Left lung (tissue), 10 donors: Measurements from ENCODE around the gene LILRB2. TPM values are rescaled to one million over a fixed set of nuclear protein-coding genes. Genes with fewer than 3 reads are reported as not detected.
"Not testable (repeated sequence)": the region's sequence is repeated elsewhere in the genome, so short reads cannot be mapped to it uniquely, and the experiment has no call there.

ENCODE experiments used
- ATAC-seq: fragments of 200-7000 bp; cut with Tn5 transposase; one replicate; pipeline ENCODE4 v1.9.1; 2020; ENCODE audit warnings: moderate library complexity
- DNase-seq, 4 donors: peaks; one replicate each; pipeline ENCODE4 v3.0.0-alpha.2; 2013 to 2020
- H3K27ac ChIP-seq, 2 donors: fragments of 200-600 bp; sonication (generic) in 1 of 2; one replicate each; pipeline versions ENCODE4 v1.5.0 to v1.8.0; 2020 to 2021
- H3K27me3 ChIP-seq, 2 donors: fragments of 200-600 bp; sonication (generic) in 1 of 2; one replicate each; pipeline versions ENCODE4 v1.5.0 to v1.8.0; 2020 to 2021
- H3K36me3 ChIP-seq, 2 donors: fragments of 200-600 bp; sonication (generic) in 1 of 2; one replicate each; pipeline versions ENCODE4 v1.5.0 to v1.8.0; 2020 to 2021
- H3K4me1 ChIP-seq, 2 donors: fragments of 200-600 bp; one replicate each; pipeline ENCODE4 v1.8.0; 2021
- H3K4me3 ChIP-seq, 2 donors: fragments of 200-600 bp; sonication (generic) in 1 of 2; one replicate each; pipeline versions ENCODE4 v1.5.0 to v1.8.0; 2020 to 2021; ENCODE audit warnings: mild to moderate bottlenecking in 1 of 2
- H3K9me3 ChIP-seq, 2 donors: fragments of 200-600 bp; sonication (generic) in 1 of 2; one replicate each; pipeline versions ENCODE4 v1.5.0 to v1.8.0; 2020 to 2021
- intact Hi-C, 2 donors: fragments of 100-400 bp; cut with DNase I; formaldehyde crosslinking; loops; one replicate each; pipeline versions ENCODE4 v1.11.2 to v1.14.2; 2022
- polyA plus RNA-seq, 6 donors: library from polyadenylated mRNA; unstranded; fragments of 120-200 nt; gene quantifications; one replicate each; pipeline ENCODE4 v1.2.1, GENCODE V29; 2013; ENCODE audit not compliant: insufficient read length in 6 of 6
- total RNA-seq, 2 donors: library from RNA; stranded (reverse); fragmentation: NEBNext Ultra II Directional; extraction: Animal tissue kit (Norgen Biotek cat#: 25700); gene quantifications; one replicate each; pipeline ENCODE4 v1.2.1, GENCODE V29; 2021
- TF ChIP-seq, protein P1 (sequence below), 2 donors: fragments of 200-600 bp; sonication (generic) in 1 of 2; IDR thresholded peaks; one replicate each; pipeline versions ENCODE4 v1.5.0 to v1.8.0; 2021; ENCODE audit warnings: antibody characterized with exemption in 2 of 2
- donor health status: DM: no; HTN: yes; CAD: no.
- donor health status: DM: no; HTN: no; CAD: no.

The LILRB2 gene
- total and polyA plus RNA-seq, 8 donors: 1.2 to 54.9 (median 1.8) TPM

DNA sequence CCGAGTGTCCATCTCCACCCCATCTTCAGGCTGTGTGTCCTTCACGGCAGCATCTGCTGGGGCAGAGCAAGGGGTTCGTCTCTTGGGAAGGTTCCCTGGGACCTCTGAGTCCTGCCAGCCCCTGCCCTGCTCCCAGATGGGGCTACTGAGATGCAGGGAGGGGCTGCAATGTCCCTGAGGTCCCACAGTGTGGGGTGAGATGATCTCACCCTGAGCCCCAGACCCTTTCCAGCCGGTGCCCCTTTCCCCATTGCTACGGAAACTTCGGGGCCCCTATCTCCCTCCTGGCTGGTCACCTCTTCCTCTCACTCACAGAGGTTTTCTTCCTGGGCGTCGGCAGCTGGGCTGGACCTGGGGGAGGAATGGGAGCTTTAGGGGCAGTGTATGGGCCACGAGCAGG lies 5.0 kb downstream of the LILRB2 start:
- Histone ChIP-seq H3K4me1 (peaks cover 0 to 31% of the 10 kb centered on the region in 2 donors), H3K27ac (no peak overlapping the region), H3K4me3 (no peak overlapping the region), H3K36me3 (peaks cover 0 to 47% of the 10 kb centered on the region in 2 donors), H3K9me3 (no peaks in the 10 kb centered on the region), H3K27me3 (peaks cover 0 to 68% of the 10 kb centered on the region in 2 donors)
- ATAC-seq (no peak), DNase-seq (no peak)
- TF ChIP-seq, protein P1, sequence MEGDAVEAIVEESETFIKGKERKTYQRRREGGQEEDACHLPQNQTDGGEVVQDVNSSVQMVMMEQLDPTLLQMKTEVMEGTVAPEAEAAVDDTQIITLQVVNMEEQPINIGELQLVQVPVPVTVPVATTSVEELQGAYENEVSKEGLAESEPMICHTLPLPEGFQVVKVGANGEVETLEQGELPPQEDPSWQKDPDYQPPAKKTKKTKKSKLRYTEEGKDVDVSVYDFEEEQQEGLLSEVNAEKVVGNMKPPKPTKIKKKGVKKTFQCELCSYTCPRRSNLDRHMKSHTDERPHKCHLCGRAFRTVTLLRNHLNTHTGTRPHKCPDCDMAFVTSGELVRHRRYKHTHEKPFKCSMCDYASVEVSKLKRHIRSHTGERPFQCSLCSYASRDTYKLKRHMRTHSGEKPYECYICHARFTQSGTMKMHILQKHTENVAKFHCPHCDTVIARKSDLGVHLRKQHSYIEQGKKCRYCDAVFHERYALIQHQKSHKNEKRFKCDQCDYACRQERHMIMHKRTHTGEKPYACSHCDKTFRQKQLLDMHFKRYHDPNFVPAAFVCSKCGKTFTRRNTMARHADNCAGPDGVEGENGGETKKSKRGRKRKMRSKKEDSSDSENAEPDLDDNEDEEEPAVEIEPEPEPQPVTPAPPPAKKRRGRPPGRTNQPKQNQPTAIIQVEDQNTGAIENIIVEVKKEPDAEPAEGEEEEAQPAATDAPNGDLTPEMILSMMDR (IDR thresholded peaks at IDR 0.05): no peak
- intact Hi-C loops: no loop called here

- H3K4me3 ChIP-seq, H3K9me3 ChIP-seq, intact Hi-C loops, DNase-seq, ATAC-seq, H3K27ac ChIP-seq: not testable (repeated sequence)
- Histone ChIP-seq H3K4me1 (peaks cover 0 to 35% of the 10 kb centered on the region in 2 donors), H3K27me3 (peaks cover 0 to 54% of the 10 kb centered on the region in 2 donors), H3K36me3 (peaks cover 0 to 47% of the 10 kb centered on the region in 2 donors)
Measured at GRCh38 chr19:54274516-54274915, 6.4 kb downstream of the LILRB2 start.

- TF ChIP-seq, protein P1 (IDR thresholded peaks at IDR 0.05): no peak
- no peak for DNase-seq
Measured at GRCh38 chr19:54273821-54274220, 7.1 kb downstream of the LILRB2 start.

DNA sequence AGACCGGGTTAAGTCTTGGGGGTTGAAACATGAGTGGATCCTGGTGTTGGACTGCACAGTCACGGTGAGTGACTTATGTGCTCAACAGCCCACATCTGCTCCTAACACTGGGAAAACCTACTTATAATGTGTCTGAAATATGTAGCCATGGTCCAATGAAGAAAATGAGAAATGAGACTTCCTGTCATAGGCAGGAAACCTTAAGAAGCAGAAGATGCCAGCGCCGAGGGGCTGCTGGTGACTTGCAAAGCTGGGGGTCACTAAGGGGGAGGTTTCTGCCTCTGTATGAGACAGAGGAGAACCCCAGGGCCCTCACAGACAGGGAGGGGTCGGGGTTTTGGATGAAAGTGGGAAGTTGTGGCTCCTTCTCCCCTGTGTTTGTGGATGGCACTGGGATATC lies 8.7 kb downstream of the LILRB2 start:
- H3K27me3 ChIP-seq: peaks cover 0 to 31% of the 10 kb centered on the region in 2 donors
- not testable (repeated sequence) for DNase-seq
- peaks cover 0 to 22% of the 10 kb centered on the region in 2 donors for H3K4me1 ChIP-seq

More at GRCh38 chr19:54273821-54274220, 7.1 kb downstream of the LILRB2 start:
- Histone ChIP-seq H3K36me3 (peaks cover 0 to 42% of the 10 kb centered on the region in 2 donors), H3K4me1 (peaks cover 0 to 34% of the 10 kb centered on the region in 2 donors), H3K27ac (no peak overlapping the region), H3K9me3 (no peaks in the 10 kb centered on the region), H3K4me3 (no peak overlapping the region), H3K27me3 (peaks cover 0 to 47% of the 10 kb centered on the region in 2 donors)
- intact Hi-C loops: no loop called here
- no peak for ATAC-seq

DNA sequence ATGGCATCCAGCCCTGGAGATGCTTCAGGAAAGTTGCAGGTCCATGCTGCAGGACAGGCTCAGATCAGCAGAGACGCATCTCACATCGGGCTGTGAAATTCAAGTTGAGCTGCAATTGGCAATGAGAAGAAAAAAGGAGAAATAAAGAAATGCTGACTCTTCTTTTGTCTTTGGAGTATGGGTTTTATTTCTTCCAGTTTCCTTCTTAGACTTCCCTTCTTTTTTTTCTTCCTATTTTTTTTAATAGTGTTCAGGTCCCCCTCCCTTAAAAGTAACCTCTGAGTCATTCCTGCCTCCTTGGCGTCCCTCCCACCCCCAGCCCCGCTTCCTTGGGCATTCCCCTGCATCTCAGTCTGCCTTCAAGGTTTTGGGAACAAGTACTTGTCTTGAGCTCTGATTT lies 9.3 kb downstream of the LILRB2 start:
- intact Hi-C loops: not testable (repeated sequence)
- peak overlapping the region in 1 of 2 donors; percentile 88 for H3K27ac ChIP-seq

More for the DNA sequence above, 8.7 kb downstream of the LILRB2 start:
- H3K27ac ChIP-seq: peak overlapping the region in 1 of 2 donors; percentile 88
- ATAC-seq: peak; percentile 28
- H3K4me3 ChIP-seq, H3K9me3 ChIP-seq, intact Hi-C loops: not testable (repeated sequence)
- peaks cover 0 to 28% of the 10 kb centered on the region in 2 donors for H3K36me3 ChIP-seq

DNA sequence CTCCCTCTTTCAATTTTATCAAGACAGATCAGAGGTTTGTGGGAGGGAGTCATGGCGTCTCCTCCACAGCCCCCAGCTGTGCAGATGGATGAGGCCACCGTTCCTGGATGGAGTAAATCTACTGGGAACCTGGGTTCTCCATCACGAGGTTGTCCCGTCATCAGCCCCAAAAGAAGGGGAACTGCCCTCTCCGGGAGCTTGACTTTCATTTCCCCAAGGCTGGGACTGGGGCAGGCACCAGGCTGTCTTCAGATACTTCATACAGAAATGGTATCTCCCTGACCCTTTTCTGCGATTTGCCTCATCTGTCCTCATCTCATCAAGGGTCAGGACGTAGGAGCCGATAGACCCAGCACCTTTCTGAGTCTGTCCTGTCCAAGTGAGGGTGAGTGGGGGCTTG lies 9.8 kb downstream of the LILRB2 start:
- TF ChIP-seq, protein P1 (IDR thresholded peaks at IDR 0.05): no peak
- ATAC-seq: peak; percentile 77

More for the DNA sequence above, 9.3 kb downstream of the LILRB2 start:
- not testable (repeated sequence) for H3K4me3 ChIP-seq, H3K9me3 ChIP-seq
- ATAC-seq: peak; percentile 73
- peaks cover 0 to 27% of the 10 kb centered on the region in 2 donors for H3K27me3 ChIP-seq
- H3K4me1 ChIP-seq: peaks cover 0 to 21% of the 10 kb centered on the region in 2 donors
- DNase-seq: peak in 1 of 4 donors; percentile 74
- H3K36me3 ChIP-seq: peaks cover 0 to 22% of the 10 kb centered on the region in 2 donors

GRCh38 chr19:54268936-54269335 lies 12.0 kb downstream of the LILRB2 start:
- no peaks in the 10 kb centered on the region for H3K36me3 ChIP-seq
- peaks cover 0 to 31% of the 10 kb centered on the region in 2 donors for H3K4me1 ChIP-seq
- no peak overlapping the region for H3K4me3 ChIP-seq
- peaks cover 0 to 14% of the 10 kb centered on the region in 2 donors for H3K27me3 ChIP-seq
- TF ChIP-seq, protein P1 (IDR thresholded peaks at IDR 0.05): no peak
- ATAC-seq (no peak), DNase-seq (no peak)
- intact Hi-C loops: no loop called here
- H3K27ac ChIP-seq: no peak overlapping the region
- no peaks in the 10 kb centered on the region for H3K9me3 ChIP-seq

More for the DNA sequence above, 9.8 kb downstream of the LILRB2 start:
- H3K36me3 ChIP-seq: peaks cover 0 to 17% of the 10 kb centered on the region in 2 donors
- peak overlapping the region in 1 of 2 donors; percentile 88 for H3K27ac ChIP-seq
- intact Hi-C loops: no loop called here
- H3K27me3 ChIP-seq: peaks cover 0 to 27% of the 10 kb centered on the region in 2 donors
- H3K9me3 ChIP-seq: no peaks in the 10 kb centered on the region
- no peak overlapping the region for H3K4me3 ChIP-seq
- H3K4me1 ChIP-seq: peaks cover 0 to 25% of the 10 kb centered on the region in 2 donors
- peak in 2 of 4 donors; percentile 74 to 78 for DNase-seq
